IPS-18c (cell line): ENCODE data around the gene CLDN5.

Experiments used
- H3K4me3 ChIP-seq: 2 replicates; pipeline ENCODE4 v1.7.0; 2013; ENCODE audit warnings: low read depth, mild to moderate bottlenecking, low read length, moderate library complexity; ENCODE audit not compliant: insufficient read depth
- H3K9me3 ChIP-seq: one replicate; pipeline ENCODE4 v1.6.1; 2013; ENCODE audit warnings: mild to moderate bottlenecking, low read length, moderate library complexity; ENCODE audit not compliant: control insufficient read depth, insufficient read depth

The CLDN5 gene

GRCh38 chr22:19524170-19525115 lies at the start of gene CLDN5:
CLDN5 (minus strand) TSS chr22:19524410; CDS start chr22:19524255, 155 bp downstream.
- peak within 1 kb of the TSS; percentile 59 for H3K4me3 ChIP-seq
- H3K9me3 ChIP-seq: no peaks in the 10 kb centered on the region

GRCh38 chr22:19571995-19572394 lies 47.8 kb upstream of the CLDN5 start:
- no peaks in the 10 kb centered on the region for H3K9me3 ChIP-seq
- no peak overlapping the region for H3K4me3 ChIP-seq

GRCh38 chr22:19571207-19571795 lies 47.1 kb upstream of the CLDN5 start:
- Histone ChIP-seq H3K9me3 (no peaks in the 10 kb centered on the region), H3K4me3 (no peak overlapping the region)

- no peak overlapping the region for H3K4me3 ChIP-seq
- no peaks in the 10 kb centered on the region for H3K9me3 ChIP-seq
Measured at GRCh38 chr22:19569976-19570375, 45.8 kb upstream of the CLDN5 start.

- no peaks in the 10 kb centered on the region for H3K9me3 ChIP-seq
- no peak overlapping the region for H3K4me3 ChIP-seq
Measured at GRCh38 chr22:19569276-19569640, 45.0 kb upstream of the CLDN5 start.

GRCh38 chr22:19568337-19569275 lies 44.4 kb upstream of the CLDN5 start:
- no peak overlapping the region for H3K4me3 ChIP-seq

GRCh38 chr22:19567157-19568009 lies 43.2 kb upstream of the CLDN5 start:
- Histone ChIP-seq H3K9me3 (no peaks in the 10 kb centered on the region), H3K4me3 (no peak overlapping the region)

More at GRCh38 chr22:19568337-19569275, 44.4 kb upstream of the CLDN5 start:
- H3K9me3 ChIP-seq: no peaks in the 10 kb centered on the region

- H3K4me3 ChIP-seq: no peak overlapping the region
- H3K9me3 ChIP-seq: no peaks in the 10 kb centered on the region
Measured at GRCh38 chr22:19566279-19567156, 42.3 kb upstream of the CLDN5 start.

GRCh38 chr22:19565382-19566278 lies 41.4 kb upstream of the CLDN5 start:
- Histone ChIP-seq H3K4me3 (no peak overlapping the region), H3K9me3 (no peaks in the 10 kb centered on the region)

GRCh38 chr22:19559956-19560355 lies 35.7 kb upstream of the CLDN5 start:
- Histone ChIP-seq H3K4me3 (no peak overlapping the region), H3K9me3 (no peaks in the 10 kb centered on the region)

GRCh38 chr22:19559324-19559811 lies 35.2 kb upstream of the CLDN5 start:
- Histone ChIP-seq H3K4me3 (no peak overlapping the region), H3K9me3 (no peaks in the 10 kb centered on the region)

GRCh38 chr22:19556963-19557545 lies 32.8 kb upstream of the CLDN5 start:
- Histone ChIP-seq H3K4me3 (no peak overlapping the region), H3K9me3 (no peaks in the 10 kb centered on the region)

GRCh38 chr22:19555651-19556050 lies 31.4 kb upstream of the CLDN5 start:
- Histone ChIP-seq H3K9me3 (no peaks in the 10 kb centered on the region), H3K4me3 (no peak overlapping the region)

- no peaks in the 10 kb centered on the region for H3K9me3 ChIP-seq
- H3K4me3 ChIP-seq: no peak overlapping the region
Measured at GRCh38 chr22:19554834-19555404, 30.7 kb upstream of the CLDN5 start.
